GM12872 (cell line): ENCODE results near the gene UBA1.

Experiments
- TF ChIP-seq, protein P1 (sequence below): IDR thresholded peaks from 3 replicates; pipeline ENCODE4 v1.5.1; 2011; ENCODE audit warnings: low read depth, mild to moderate bottlenecking, low read length, moderate library complexity; ENCODE audit not compliant: insufficient read depth

UBA1 gene

DNA sequence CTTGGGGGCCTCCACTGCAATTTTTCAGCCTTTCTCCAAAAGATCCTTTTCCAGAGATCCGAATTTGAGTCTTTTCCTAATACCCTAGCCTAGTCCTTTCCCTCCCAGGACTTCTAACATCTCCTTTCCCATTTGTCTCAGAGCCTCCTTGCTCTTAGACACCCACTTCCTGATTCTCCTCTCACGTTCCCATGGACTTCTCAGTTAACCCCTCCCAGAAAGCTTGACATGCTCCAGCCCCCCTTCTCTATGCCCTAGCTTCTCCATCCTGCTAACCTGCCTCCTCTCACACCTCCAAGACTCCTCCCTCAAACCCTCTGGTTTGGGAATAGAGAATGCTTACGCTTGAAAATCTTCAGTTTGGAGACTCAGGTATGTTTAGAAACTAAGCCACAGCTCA is 2.5 kb downstream of the UBA1 start:
- TF ChIP-seq, protein P1, sequence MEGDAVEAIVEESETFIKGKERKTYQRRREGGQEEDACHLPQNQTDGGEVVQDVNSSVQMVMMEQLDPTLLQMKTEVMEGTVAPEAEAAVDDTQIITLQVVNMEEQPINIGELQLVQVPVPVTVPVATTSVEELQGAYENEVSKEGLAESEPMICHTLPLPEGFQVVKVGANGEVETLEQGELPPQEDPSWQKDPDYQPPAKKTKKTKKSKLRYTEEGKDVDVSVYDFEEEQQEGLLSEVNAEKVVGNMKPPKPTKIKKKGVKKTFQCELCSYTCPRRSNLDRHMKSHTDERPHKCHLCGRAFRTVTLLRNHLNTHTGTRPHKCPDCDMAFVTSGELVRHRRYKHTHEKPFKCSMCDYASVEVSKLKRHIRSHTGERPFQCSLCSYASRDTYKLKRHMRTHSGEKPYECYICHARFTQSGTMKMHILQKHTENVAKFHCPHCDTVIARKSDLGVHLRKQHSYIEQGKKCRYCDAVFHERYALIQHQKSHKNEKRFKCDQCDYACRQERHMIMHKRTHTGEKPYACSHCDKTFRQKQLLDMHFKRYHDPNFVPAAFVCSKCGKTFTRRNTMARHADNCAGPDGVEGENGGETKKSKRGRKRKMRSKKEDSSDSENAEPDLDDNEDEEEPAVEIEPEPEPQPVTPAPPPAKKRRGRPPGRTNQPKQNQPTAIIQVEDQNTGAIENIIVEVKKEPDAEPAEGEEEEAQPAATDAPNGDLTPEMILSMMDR: no peak

DNA sequence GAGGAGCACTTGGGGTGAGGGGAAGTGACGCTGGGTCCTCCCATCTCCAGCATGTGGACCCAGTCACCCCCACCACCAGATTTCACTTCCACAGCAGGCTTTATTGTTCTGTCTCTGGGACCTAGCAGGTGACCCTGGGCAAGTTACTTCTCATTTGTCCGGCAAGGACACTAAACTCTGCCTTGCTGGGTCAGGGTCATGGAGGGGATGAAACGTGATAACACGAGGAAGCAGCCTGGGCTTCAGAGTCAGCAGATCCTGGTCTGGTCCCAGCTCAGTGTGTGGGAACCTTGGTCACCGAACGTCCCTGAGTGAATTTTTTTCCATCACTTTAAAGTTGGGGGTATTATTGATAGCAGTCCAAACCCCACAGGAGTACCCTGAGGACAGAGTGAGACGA is 3.9 kb downstream of the UBA1 start:
- TF ChIP-seq, protein P1: no peak

DNA sequence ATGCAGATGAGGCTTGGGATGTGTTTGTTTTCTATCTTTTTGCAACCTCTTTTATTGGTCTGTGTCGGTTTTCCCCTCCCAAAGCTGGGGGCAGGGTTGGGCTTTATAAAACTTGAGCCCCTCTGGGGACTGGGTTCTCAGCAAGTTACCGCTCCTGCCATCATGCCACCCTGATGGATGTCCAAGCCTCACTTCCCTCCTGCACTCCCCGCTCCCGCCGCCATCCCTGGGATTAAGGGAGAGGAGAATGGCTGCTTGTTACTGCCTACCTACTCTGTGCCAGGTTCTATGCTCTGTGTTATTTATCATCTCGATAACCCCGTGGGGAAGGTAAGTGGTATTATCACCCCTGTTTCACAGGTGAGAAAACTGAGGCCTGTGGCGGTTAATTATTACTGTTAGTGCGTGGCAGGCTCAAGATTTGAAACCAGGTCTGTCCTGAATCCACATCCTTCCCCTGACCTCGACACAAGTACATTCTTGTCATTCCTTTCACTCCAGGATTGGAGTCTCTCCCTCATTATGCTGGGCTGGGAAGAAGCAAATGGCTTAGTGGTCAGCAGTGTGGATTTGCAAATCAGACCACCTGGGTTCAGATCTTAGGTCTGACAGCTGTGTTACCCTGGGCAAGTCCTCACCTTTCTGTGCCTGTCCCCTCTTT is 4.5 kb downstream of the UBA1 start:
- TF ChIP-seq, protein P1: no peak

DNA sequence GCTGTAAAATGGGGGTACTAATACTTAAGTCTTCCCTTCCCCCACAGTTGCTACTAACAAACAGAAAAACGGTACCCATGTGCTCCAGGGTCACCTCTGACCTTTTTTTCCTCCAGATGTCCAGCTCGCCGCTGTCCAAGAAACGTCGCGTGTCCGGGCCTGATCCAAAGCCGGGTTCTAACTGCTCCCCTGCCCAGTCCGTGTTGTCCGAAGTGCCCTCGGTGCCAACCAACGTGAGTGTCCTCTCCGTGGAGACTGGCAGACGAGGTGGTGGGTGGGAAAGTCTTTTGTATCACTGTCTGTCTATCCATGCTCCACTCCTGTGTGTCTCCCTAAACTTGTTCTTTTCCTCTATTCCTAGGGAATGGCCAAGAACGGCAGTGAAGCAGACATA is 5.1 kb downstream of the UBA1 start:
- TF ChIP-seq, protein P1: no peak

DNA sequence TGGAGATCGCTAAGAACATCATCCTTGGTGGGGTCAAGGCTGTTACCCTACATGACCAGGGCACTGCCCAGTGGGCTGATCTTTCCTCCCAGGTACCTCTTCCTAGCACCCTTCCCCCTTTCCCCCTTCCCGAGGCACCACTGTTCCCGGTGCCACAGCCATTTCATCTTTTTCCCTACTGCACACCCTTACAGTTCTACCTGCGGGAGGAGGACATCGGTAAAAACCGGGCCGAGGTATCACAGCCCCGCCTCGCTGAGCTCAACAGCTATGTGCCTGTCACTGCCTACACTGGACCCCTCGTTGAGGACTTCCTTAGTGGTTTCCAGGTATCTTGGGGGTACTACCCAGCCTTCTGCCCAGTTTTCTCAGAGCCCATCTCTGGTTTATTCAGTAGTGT is 5.7 kb downstream of the UBA1 start:
- TF ChIP-seq, protein P1: no peak

DNA sequence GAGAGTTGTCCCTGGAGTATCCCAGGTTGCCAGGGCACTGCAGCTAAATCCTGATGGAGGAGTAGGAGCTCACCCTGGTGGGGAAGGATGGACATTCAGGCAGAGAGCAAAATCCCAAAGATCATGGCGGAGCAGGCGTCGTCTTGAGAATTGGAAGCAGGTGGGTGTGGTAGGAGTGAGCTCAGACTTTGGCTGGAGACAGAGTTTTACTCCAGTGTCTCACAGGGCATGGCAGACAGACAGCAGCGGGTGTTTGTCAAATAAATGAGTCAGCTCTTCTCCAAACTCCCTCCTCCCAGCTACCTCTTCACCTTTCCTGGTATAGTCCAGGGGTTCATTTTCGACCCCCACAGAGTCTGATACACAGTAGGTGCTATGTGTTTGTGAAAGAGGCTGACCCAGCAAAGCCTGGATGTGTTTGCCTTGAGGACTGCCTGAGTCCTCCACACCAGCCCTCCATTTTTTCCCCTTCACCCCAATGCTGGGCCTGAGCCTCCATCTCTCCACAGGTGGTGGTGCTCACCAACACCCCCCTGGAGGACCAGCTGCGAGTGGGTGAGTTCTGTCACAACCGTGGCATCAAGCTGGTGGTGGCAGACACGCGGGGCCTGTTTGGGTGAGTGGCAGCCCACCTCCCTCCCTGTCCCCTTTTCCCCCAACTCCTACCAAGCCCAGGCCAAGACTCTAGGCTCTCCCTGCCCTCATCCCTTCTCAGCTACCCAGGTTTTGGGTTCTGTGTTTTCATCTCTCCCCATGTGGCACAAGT is 6.9 kb downstream of the UBA1 start:
- TF ChIP-seq, protein P1: no peak

DNA sequence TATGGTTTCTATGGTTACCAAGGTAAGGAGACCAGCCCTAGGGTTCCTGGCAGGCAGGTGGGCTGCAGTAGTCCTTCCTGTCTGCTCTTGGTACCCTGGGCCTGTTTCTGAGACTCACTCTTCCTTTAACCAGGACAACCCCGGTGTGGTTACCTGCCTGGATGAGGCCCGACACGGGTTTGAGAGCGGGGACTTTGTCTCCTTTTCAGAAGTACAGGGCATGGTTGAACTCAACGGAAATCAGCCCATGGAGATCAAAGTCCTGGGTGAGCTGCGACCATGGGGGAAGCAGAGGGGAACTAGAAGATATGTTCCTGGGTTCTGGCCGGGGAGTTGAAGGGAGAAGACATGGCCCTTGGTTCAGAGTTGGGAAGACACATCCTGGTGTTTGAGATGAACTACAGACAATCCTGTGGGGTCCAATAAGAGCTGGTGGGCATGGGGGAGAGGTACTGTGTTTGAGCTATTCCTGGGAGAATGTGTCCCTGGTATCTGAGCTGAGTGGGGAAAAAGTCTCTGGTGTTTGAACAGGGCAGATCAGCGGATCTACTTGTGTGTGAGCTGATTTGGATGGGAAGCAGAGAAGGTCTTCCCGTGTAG is 7.8 kb downstream of the UBA1 start:
- TF ChIP-seq, protein P1: no peak
